SU-DHL-6 (cell line): ENCODE data around the gene MAP3K1.
A peak's percentile ranks its signal among the peaks of the same experiment; 100 is the strongest.

ENCODE experiments used
- H2AFZ ChIP-seq: fragments of 200-600 bp; sonication (generic); 2 replicates; pipeline ENCODE4 v1.6.1; 2014; ENCODE audit warnings: low read depth, mild to moderate bottlenecking, moderate library complexity, mixed read lengths, antibody characterized with exemption, low read length; ENCODE audit not compliant: severe bottlenecking
- H3F3A ChIP-seq: fragments of 200-600 bp; shearing (Covaris generic); 2 replicates; pipeline ENCODE4 v1.6.0; 2016; ENCODE audit warnings: antibody characterized with exemption, mild to moderate bottlenecking; ENCODE audit not compliant: insufficient read depth
- H3K27ac ChIP-seq: fragments of 200-600 bp; sonication (generic); 2 replicates; pipeline ENCODE4 v1.5.1; 2016; ENCODE audit warnings: low read depth, mild to moderate bottlenecking, low read length, moderate library complexity, mixed read lengths
- H3K27me3 ChIP-seq: fragments of 200-600 bp; sonication (generic), shearing (Covaris generic); 2 replicates; pipeline ENCODE4 v1.6.0; 2014; ENCODE audit warnings: mild to moderate bottlenecking, low read length
- H3K36me3 ChIP-seq: fragments of 200-600 bp; sonication (generic); 2 replicates; pipeline ENCODE4 v1.6.1; 2014; ENCODE audit warnings: mild to moderate bottlenecking, low read length, mixed read lengths
- H3K4me2 ChIP-seq: fragments of 300-600, 200-600 bp; shearing (Covaris generic), sonication (generic); 2 replicates; pipeline ENCODE4 v1.6.0; 2014; ENCODE audit warnings: low read length, low read depth, mild to moderate bottlenecking; ENCODE audit not compliant: poor library complexity, severe bottlenecking
- H3K4me3 ChIP-seq: fragments of 200-600 bp; sonication (generic); 2 replicates; pipeline ENCODE4 v1.5.1; 2014; ENCODE audit warnings: antibody characterized with exemption, low read length, mild to moderate bottlenecking, mixed read lengths; ENCODE audit not compliant: insufficient read depth, poor library complexity, severe bottlenecking
- H3K79me2 ChIP-seq: fragments of 200-600 bp; sonication (generic); 2 replicates; pipeline ENCODE4 v1.6.1; 2014; ENCODE audit warnings: mild to moderate bottlenecking, low read length, moderate library complexity; ENCODE audit not compliant: insufficient read depth
- H3K9ac ChIP-seq: fragments of 200-600 bp; sonication (generic); 2 replicates; pipeline ENCODE4 v1.7.0; 2014; ENCODE audit warnings: mild to moderate bottlenecking, low read length
- H3K9me2 ChIP-seq: fragments of 200-600 bp; sonication (generic); replicated peaks from 2 replicates; pipeline ENCODE4 v1.6.1; 2014; ENCODE audit warnings: low read length; ENCODE audit not compliant: insufficient read depth
- H3K9me3 ChIP-seq: fragments of 200-600 bp; sonication (generic); 2 replicates; pipeline ENCODE4 v1.6.1; 2014; ENCODE audit warnings: low read length, mixed read lengths; ENCODE audit not compliant: insufficient read depth
- H4K20me1 ChIP-seq: fragments of 200-600 bp; sonication (generic); 2 replicates; pipeline ENCODE4 v1.6.1; 2014; ENCODE audit warnings: low read depth, mild to moderate bottlenecking, antibody characterized with exemption, low read length, moderate library complexity, mixed read lengths
- CTCF ChIP-seq: fragments of 200-600 bp; sonication (generic); IDR thresholded peaks from one replicate; pipeline ENCODE4 v1.5.1; 2017; ENCODE audit warnings: antibody characterized with exemption, mild to moderate bottlenecking, low read length, moderate library complexity; ENCODE audit not compliant: insufficient read depth, poor library complexity, severe bottlenecking
- EZH2phosphoT487 ChIP-seq: fragments of 200-600 bp; sonication (generic), shearing (Covaris generic); conservative IDR thresholded peaks from 2 replicates; pipeline ENCODE4 v1.6.1; 2018; ENCODE audit warnings: mild to moderate bottlenecking, antibody characterized with exemption, low read length, moderate library complexity, mixed read lengths

The MAP3K1 gene

GRCh38 chr5:56908942-56909293, 93.6 kb downstream of the MAP3K1 start:
- peak overlapping the region; percentile 91 for H2AFZ ChIP-seq
- TF ChIP-seq EZH2phosphoT487 (no peak), CTCF (no peak)
- H3K27me3 ChIP-seq, result no peaks in the 10 kb centered on the region
- no peaks in the 10 kb centered on the region for H4K20me1 ChIP-seq
- peaks cover 8% of the 10 kb centered on the region; the same call in 1 of the 2 replicates for H3F3A ChIP-seq
- no peaks in the 10 kb centered on the region for H3K9me2 ChIP-seq
- peak overlapping the region; percentile 62 for H3K4me3 ChIP-seq
- H3K27ac ChIP-seq, result peak overlapping the region; percentile 68
- peak overlapping the region; percentile 81 for H3K9ac ChIP-seq
- no peaks in the 10 kb centered on the region for H3K9me3 ChIP-seq
- H3K36me3 ChIP-seq, result no peaks in the 10 kb centered on the region
- H3K4me2 ChIP-seq, result peak overlapping the region; percentile 80
- H3K79me2 ChIP-seq, result no peaks in the 10 kb centered on the region

DNA sequence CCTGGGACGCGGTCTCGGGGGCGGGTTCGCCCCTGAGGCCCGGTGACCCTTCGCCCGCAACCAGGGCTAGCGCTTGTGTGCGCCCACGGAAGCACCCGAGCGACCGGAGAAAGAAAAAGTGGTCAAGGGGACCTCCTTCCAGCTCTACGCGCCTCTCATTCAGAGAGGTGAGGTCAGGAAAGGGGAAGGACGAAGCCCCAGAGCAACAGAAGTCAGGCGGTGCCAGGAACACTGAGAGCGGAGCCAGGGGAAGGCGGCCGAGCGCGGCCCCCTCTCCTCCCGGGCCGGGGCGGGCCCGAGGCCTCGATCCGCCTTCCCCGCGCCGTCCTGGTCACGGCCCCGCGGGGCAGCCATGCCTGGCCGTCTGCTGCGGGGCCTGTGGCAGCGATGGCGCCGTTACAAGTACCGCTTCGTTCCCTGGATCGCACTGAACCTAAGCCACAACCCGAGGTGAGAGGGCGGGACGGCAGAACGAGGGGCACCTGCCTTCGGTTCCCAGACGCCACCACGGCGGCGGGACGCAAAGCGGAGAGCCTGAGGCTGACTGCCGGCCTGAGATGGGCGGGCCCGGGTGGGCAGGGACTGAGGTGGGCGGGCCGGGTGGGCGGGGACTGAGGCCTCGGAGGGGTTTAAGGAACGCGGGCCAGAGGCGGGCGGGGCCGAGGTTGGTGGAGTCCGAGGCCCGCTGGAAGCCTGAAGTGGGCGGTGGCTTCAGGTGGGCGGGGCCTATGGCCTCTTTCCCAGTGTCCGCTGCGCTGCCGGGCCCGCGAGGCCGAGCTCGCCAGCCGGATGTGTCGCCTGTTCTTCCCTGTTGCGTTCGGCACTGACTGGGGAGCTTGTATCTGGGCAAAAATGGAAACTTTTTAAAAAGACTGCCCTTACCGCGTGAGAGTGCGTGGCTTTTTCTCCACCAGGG, 94.2 kb downstream of the MAP3K1 start, which contains the start of gene SETD9:
Gene SETD9 (plus strand): TSS at position 303 of the 916 bp plus-strand sequence. CDS start 50 bp downstream, at position 353.
- H3K9ac ChIP-seq, result peak within 1 kb of the TSS; percentile 81
- H2AFZ ChIP-seq, result peak within 1 kb of the TSS; percentile 91
- no peak for TF ChIP-seq EZH2phosphoT487
- H3K27ac ChIP-seq, result peak within 1 kb of the TSS; percentile 68
- peak within 1 kb of the TSS; percentile 82 for H3K4me2 ChIP-seq
- no peaks in the 10 kb centered on the region for H3K36me3 ChIP-seq
- peaks cover 8% of the 10 kb centered on the region; the same call in 1 of the 2 replicates for H3F3A ChIP-seq
- H3K27me3 ChIP-seq, result no peaks in the 10 kb centered on the region
- no peaks in the 10 kb centered on the region for H3K79me2 ChIP-seq
- peak within 1 kb of the TSS; percentile 62 for H3K4me3 ChIP-seq
- H3K9me2 ChIP-seq, result no peaks in the 10 kb centered on the region
- no peaks in the 10 kb centered on the region for H3K9me3 ChIP-seq
- H4K20me1 ChIP-seq, result no peaks in the 10 kb centered on the region

- peak overlapping the region; percentile 82 for H3K4me2 ChIP-seq
- H3K9me3 ChIP-seq, result no peaks in the 10 kb centered on the region
- no peaks in the 10 kb centered on the region for H3K27me3 ChIP-seq
- 0 out of 2 replicates have a peak, but pooled peaks cover 3% of the 10 kb centered on the region for H3K36me3 ChIP-seq
- no peaks in the 10 kb centered on the region for H4K20me1 ChIP-seq
- H3F3A ChIP-seq, result peaks cover 8% of the 10 kb centered on the region; the same call in 1 of the 2 replicates
- H3K9ac ChIP-seq, result peak overlapping the region; percentile 81
- peak overlapping the region; percentile 75 for H2AFZ ChIP-seq
- peak overlapping the region; percentile 61 for H3K4me3 ChIP-seq
- H3K79me2 ChIP-seq, result no peaks in the 10 kb centered on the region
- TF ChIP-seq CTCF, result no peak
- no peak for TF ChIP-seq EZH2phosphoT487
- H3K27ac ChIP-seq, result peak overlapping the region; percentile 65
- no peaks in the 10 kb centered on the region for H3K9me2 ChIP-seq
Observed at GRCh38 chr5:56910210-56910965, 95.0 kb downstream of the MAP3K1 start.
